ENCODE data around the gene FBXL16. TPM values are rescaled to one million over a fixed set of nuclear protein-coding genes. Genes with fewer than 3 reads are reported as not detected.

FBXL16 gene
- total RNA-seq, 2 donors from 2014 or later: 1.0 to 2.3 TPM

DNA sequence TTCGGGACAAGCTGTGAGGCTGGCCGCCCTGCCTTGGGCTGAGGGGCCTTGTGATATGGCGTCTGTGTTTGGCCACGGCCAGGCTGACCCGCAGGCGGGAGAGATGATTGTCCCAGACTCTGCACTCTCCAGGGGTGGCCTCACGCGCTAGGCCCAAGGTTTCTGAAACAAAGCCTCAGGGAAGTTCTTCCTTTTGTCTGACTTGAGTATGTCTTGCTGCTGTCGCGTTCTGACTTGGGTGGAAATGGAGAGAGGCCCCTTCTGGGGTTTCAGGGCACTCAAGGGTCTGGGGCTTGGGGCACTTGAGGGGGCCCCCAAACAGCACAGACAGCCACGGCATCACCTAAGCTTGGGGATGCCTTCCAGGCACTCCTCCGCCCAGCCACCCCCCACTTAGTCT, 5.5 kb upstream of the FBXL16 start:
- intact Hi-C loops (cut with DNase I): loop anchor here (5.0 kb wide), 1 partner anchor 341 kb away; no protein-coding TSS in a partner anchor
- TF ChIP-seq, protein P1, sequence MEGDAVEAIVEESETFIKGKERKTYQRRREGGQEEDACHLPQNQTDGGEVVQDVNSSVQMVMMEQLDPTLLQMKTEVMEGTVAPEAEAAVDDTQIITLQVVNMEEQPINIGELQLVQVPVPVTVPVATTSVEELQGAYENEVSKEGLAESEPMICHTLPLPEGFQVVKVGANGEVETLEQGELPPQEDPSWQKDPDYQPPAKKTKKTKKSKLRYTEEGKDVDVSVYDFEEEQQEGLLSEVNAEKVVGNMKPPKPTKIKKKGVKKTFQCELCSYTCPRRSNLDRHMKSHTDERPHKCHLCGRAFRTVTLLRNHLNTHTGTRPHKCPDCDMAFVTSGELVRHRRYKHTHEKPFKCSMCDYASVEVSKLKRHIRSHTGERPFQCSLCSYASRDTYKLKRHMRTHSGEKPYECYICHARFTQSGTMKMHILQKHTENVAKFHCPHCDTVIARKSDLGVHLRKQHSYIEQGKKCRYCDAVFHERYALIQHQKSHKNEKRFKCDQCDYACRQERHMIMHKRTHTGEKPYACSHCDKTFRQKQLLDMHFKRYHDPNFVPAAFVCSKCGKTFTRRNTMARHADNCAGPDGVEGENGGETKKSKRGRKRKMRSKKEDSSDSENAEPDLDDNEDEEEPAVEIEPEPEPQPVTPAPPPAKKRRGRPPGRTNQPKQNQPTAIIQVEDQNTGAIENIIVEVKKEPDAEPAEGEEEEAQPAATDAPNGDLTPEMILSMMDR (IDR thresholded peaks at IDR 0.05): no peak
- TF ChIP-seq POLR2A (IDR thresholded peaks at IDR 0.05): no peak
- WGBS, 2 donors: 45 to 50% methylated on average over 8 to 12 of the region's 12 CpGs
- Histone ChIP-seq H3K27me3 (peaks cover 0 to 30% of the 10 kb centered on the region in 2 donors), H3K4me3 (no peak overlapping the region), H3K9me3 (no peaks in the 10 kb centered on the region), H3K4me1 (peaks cover 23% of the 10 kb centered on the region), H3K36me3 (replicated peaks in 1 of 2; ENCODE audit: insufficient read depth in 1 of 2, low read depth in 2 of 2) (no peaks in the 10 kb centered on the region), H3K27ac (no peak overlapping the region)
- no peak for DNase-seq
- no peak for ATAC-seq

- H3K27me3 ChIP-seq: peaks cover 0 to 31% of the 10 kb centered on the region in 2 donors
- WGBS, 2 donors: 42 to 53% methylated on average over 9 to 21 of the region's 21 CpGs
- no peaks in the 10 kb centered on the region for H3K36me3 ChIP-seq (replicated peaks in 1 of 2; ENCODE audit: insufficient read depth in 1 of 2, low read depth in 2 of 2)
- H3K4me3 ChIP-seq: no peak overlapping the region
- ATAC-seq (no peak), DNase-seq (no peak)
- H3K4me1 ChIP-seq: peaks cover 18% of the 10 kb centered on the region
- no peaks in the 10 kb centered on the region for H3K9me3 ChIP-seq
- H3K27ac ChIP-seq: no peak overlapping the region
- intact Hi-C loops (cut with DNase I): loop anchor here (5.0 kb wide), 1 partner anchor 342 kb away; no protein-coding TSS in a partner anchor
- TF ChIP-seq, protein P1 (IDR thresholded peaks at IDR 0.05): no peak
- TF ChIP-seq POLR2A (IDR thresholded peaks at IDR 0.05): no peak
Measured at GRCh38 chr16:710500-711075, 5.0 kb upstream of the FBXL16 start.

- TF ChIP-seq, protein P1 (IDR thresholded peaks at IDR 0.05): no peak
- no peak for TF ChIP-seq POLR2A (IDR thresholded peaks at IDR 0.05)
- H3K27ac ChIP-seq: no peak overlapping the region
- H3K9me3 ChIP-seq: no peaks in the 10 kb centered on the region
- WGBS, 2 donors: 18 to 19% methylated on average over 14 to 30 of the region's 30 CpGs
- ATAC-seq (no peak), DNase-seq (peak in 3 of 4 donors; percentile 56 to 68 (median 57))
- intact Hi-C loops (cut with DNase I): loop anchor here (5.0 to 10.0 kb wide), 2 partner anchors 342 to 465 kb away; no protein-coding TSS in a partner anchor
- peaks cover 0 to 34% of the 10 kb centered on the region in 2 donors for H3K27me3 ChIP-seq
- no peak overlapping the region for H3K4me3 ChIP-seq
- H3K36me3 ChIP-seq (replicated peaks in 1 of 2; ENCODE audit: insufficient read depth in 1 of 2, low read depth in 2 of 2): no peaks in the 10 kb centered on the region
- peaks cover 14% of the 10 kb centered on the region for H3K4me1 ChIP-seq
Measured at GRCh38 chr16:709566-710499, 4.2 kb upstream of the FBXL16 start.

DNA sequence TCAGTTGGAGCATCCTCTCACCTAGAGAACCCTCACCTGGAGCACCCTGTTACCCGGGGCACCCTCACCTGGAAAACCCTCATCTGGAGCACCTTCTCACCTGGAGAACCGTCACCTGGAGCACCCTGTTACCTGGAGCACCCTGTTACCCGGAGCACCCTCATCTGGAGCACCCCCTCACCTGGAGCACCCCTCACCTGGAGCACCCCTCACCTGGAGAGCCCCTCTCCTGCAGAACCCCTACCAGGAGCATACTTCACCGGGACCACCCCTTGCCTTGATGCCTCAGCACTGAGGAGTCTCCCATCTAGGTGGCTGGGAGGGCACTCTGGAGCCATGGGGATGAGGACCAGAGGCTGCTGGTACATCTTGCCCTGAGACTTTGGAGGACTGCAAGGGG, 3.4 kb upstream of the FBXL16 start:
- TF ChIP-seq, protein P1 (IDR thresholded peaks at IDR 0.05): no peak
- 66 to 72% methylated on average over 2 to 4 of the region's 4 CpGs for WGBS, 2 donors
- Histone ChIP-seq H3K4me3 (no peak overlapping the region), H3K36me3 (replicated peaks in 1 of 2; ENCODE audit: insufficient read depth in 1 of 2, low read depth in 2 of 2) (no peaks in the 10 kb centered on the region), H3K9me3 (no peaks in the 10 kb centered on the region), H3K27ac (no peak overlapping the region), H3K27me3 (peaks cover 0 to 40% of the 10 kb centered on the region in 2 donors), H3K4me1 (peaks cover 6% of the 10 kb centered on the region)
- intact Hi-C loops (cut with DNase I): loop anchor here (10.0 kb wide), 1 partner anchor 466 kb away; no protein-coding TSS in a partner anchor
- DNase-seq (no peak), ATAC-seq (no peak)

Data from body of pancreas (tissue), 4 donors.